ENCODE data around the gene KIF21B. TPM values are rescaled to one million over a fixed set of nuclear protein-coding genes. Genes with fewer than 3 reads are reported as not detected.

Gene KIF21B
- total RNA-seq, 1 donor from 2014 or later: 1.3 TPM

GRCh38 chr1:200992382-200993048, 31.0 kb downstream of the KIF21B start:
- DNase-seq (ENCODE audit: low read depth): no peak

GRCh38 chr1:200991097-200991614, 32.4 kb downstream of the KIF21B start:
- DNase-seq (ENCODE audit: low read depth): no peak

DNA sequence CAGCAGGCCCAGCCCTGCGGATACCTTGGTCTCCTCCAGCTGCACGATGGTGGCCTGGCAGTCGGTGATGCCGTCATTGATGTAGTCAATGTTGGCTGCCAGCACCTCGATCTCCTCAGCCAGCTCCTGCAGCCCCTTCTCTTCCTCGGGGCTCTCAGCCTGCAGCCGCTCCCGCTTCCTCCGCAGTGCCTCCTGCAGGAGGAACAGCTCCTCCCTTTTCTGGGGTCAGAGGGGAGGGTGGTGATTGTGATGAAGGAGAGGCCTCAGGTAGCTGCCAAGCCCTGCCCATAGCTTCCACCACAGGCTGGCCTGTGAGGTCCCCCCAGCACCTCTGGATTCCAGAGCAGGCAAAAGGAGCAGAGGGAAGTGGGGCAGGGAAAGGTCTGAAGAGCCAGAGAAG, 33.4 kb downstream of the KIF21B start:
- no peak for DNase-seq (ENCODE audit: low read depth)

- no peak for DNase-seq (ENCODE audit: low read depth)
Measured at GRCh38 chr1:200989337-200989736, 34.2 kb downstream of the KIF21B start.

GRCh38 chr1:200988693-200989092, 34.8 kb downstream of the KIF21B start:
- DNase-seq (ENCODE audit: low read depth): no peak

DNA sequence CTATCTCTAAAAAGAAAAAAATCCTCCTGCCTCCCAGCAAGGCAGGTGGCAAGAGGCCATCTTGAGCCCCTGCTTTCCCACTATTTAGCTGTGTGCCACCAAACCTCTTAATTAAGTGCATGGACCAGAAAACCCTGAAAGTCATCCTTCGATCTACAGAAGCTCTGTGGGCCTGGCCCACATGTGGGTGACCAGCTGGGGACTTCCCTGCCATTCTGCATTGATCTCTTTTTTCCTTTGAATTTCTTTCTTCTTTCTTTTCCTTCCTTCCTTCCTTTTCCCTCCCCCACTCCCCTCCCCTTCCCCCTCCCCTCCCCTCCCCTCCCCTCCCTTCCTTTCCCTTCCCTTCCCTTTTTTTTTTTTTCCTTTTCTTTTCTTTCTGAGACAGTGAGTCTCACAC, 38.0 kb downstream of the KIF21B start:
- DNase-seq (ENCODE audit: low read depth): no peak

GRCh38 chr1:200983035-200983561, 40.4 kb downstream of the KIF21B start:
- no peak for DNase-seq (ENCODE audit: low read depth)

GRCh38 chr1:200982071-200982945, 41.2 kb downstream of the KIF21B start:
- DNase-seq (ENCODE audit: low read depth): no peak

- DNase-seq (ENCODE audit: low read depth): no peak
Measured at GRCh38 chr1:200981278-200981677, 42.2 kb downstream of the KIF21B start.

DNA sequence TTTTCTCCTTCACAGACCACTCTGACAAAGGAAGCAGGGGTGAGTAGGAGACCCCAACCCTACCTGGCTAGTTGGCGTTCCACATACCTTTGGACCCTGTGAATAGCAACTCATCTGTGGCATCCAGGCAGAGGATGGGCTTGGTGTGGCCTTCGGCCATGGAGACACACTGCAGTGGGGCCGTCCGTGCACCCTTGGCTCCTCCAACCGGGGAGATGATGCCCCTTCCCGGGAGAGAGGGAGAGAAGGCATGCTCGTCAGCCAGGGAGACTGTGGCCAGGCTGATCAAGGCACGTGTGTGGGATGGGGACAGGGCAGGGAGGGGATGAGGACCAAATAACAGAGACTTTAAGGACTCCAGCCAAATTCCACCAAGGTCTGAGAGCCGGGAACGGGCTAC, 42.6 kb downstream of the KIF21B start:
- no peak for DNase-seq (ENCODE audit: low read depth)

DNA sequence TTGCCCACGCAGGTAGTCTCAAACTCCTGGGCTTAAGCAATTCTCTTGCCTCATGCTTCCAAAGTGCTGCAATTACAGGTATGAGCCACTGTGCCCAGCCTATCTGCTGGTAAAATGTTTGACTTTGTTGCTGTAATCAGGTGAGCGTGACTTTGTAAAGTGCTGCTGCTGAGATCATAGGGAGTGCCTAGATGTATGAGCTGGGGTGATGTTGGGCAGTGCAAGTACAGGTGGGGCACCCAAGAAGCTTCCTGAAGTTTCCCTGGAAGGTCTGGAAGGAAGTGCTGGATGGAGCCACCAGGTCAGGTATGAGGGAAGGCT, 43.1 kb downstream of the KIF21B start:
- no peak for DNase-seq (ENCODE audit: low read depth)

DNA sequence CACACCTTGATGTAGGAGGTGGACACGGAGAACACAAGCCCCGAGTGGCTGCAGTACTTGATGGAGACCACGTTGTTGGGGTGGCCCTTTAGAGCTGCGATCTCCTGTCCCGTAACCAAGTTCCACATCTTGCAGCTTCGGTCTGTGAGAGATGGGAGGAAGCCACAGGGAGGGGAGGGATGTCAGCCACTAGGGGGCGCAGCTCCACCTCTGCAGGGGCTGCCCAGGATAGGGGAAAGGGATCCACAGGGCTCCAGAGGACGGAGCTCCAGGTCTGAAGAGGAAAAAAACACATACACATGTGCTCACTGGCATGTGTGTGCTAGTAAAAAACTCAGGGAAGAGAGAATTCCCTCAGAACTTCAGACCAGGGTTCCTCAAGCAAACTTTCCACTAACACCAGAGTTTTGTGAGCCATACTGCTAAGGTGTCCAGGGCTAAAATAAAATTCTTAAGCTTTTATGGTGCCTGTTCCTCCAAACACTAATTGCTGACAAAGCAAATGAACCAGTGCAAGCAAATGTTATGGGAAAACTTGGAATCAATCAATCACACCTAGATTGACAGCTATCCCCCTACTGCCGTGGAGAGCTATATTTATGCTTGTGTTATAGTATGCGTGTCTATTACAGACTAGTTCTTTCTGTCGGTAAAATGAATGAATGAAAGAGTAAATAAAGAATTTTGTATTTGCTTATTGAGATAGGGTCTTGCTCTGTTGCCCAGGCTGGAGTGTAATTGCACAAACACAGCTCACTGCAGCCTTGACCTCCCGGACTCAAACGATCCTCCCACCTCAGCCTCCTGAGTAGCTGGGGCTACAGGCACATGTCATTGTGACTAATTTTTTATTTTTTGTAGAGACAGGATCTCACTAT, 43.7 kb downstream of the KIF21B start:
- no peak for DNase-seq (ENCODE audit: low read depth)

DNA sequence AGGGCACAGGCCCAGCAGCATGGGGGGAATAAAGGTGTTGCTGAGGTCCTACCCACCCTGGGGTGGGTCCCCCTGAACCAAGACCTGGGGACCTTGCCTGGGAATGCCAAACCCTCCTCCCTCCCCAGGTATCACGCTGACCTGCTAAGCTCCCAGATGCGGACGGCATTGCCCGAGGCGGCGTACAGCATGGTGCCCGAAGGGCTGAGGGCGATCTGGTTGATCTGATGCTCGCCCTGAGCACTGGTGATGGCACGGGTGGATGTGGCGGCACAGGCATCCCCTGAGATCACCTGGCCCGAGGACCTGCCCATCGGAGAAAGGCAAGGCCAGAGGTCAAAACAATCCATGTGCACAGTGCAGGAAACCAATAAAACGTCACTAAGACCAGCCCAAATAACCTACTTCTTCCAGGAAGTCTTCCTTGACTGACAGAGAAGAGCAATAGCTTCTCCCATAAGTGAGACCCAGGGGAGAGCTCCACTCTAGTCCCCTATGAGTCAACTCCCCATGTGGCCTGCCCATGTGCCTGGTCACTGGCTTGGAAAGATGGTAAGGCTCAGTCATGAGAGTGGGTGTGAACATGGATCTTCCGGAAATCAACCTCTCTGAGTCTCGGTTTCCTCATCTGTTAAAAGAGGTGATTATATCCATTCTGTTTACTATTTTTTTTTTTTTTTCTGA, 46.3 kb downstream of the KIF21B start:
- DNase-seq (ENCODE audit: low read depth): no peak

- no peak for DNase-seq (ENCODE audit: low read depth)
Measured at GRCh38 chr1:200976634-200977033, 46.9 kb downstream of the KIF21B start.

GRCh38 chr1:200975458-200975857, 48.1 kb downstream of the KIF21B start:
- no peak for DNase-seq (ENCODE audit: low read depth)

DNA sequence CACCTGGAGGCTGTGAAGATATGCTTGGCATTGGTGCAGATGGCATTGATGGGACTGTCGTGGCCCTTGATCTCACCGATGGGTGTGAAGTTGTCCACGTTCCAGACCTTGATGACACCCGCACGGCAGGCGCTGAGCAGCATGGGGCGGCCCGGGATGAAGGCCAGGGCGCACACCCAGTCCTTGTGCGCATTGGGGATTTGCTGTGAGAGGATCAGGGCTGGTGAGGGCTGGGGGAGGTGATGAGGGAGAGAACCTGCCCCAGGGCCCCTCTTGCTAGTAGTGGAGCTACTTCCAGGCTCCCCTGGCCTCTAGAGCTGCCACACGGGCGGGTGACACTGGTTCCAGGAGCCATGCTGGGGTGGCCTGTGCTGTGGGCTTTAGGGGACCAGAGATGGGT, 48.8 kb downstream of the KIF21B start:
- DNase-seq (ENCODE audit: low read depth): no peak

DNA sequence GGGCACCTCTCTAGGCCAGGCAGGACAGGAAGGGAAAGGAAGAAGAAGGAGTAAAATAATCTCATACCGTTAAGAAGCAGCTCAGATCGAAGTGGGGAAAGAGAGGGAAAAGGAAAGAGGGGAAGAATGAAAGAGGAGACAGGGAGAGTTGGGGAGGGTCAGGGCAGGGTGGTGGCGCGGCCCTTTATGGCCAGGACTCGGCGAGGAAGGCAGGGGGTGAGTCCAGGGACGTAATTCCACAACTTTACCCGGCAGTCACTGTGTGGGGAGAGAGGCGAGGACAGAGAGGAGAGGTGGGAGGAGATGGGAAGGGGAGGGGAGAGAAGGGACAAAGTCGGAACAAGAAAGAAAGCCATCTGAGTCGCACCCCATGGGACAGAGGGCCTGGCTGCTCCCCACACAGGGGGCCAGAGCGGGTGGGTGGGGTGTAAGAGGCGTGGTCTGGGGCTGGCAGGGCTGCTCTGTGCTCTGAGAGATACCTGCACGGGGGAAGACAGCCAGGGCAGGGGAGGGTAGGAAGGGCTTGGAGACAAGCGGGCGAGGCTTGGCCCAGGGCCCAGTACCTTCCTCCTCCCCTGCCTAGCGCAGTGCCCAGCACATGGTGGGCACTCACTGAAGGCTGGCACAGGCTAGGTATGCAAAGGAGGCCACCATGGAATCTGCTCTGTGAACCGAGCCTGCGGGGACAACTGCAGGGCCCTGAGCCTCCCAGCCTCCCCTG, 49.4 kb downstream of the KIF21B start:
- no peak for DNase-seq (ENCODE audit: low read depth)

DNA sequence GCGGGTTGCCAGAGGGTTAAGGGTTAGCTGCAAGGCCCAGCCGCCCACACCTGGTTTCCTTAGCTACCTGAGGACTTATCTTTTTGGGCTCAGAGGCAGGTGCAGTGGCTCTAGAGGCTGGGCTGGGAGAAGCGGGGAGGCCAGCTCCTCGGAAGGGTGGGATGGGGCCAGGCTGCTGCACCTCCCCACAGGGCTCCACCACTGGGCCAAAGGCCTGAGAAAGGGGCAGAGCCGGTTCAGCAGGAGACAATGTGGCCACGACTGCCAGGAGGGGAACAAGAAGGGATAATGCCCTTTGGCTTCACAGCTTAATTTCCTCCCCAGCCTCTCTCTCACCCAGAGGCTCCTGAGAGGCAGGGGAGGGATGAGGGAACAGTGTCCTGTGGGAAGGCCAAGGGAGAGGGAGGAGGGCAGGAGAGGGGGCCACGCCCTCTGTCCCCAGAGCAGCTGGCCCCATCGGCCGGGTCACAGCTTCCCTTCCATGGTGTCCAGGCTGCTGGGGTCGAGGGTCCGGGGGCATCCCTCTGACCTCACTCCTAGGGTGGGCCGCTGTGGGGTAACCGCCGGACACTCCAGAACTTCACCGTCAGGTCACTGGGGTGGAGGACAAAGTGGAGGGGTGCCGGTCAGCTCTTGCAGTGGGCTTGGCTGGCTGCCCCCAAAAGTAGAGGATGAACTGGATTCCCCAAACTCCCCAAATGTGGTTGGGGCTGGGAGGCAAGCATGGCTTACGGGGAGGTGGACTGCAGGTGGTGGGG, 50.4 kb downstream of the KIF21B start:
- DNase-seq (ENCODE audit: low read depth): no peak

DNA sequence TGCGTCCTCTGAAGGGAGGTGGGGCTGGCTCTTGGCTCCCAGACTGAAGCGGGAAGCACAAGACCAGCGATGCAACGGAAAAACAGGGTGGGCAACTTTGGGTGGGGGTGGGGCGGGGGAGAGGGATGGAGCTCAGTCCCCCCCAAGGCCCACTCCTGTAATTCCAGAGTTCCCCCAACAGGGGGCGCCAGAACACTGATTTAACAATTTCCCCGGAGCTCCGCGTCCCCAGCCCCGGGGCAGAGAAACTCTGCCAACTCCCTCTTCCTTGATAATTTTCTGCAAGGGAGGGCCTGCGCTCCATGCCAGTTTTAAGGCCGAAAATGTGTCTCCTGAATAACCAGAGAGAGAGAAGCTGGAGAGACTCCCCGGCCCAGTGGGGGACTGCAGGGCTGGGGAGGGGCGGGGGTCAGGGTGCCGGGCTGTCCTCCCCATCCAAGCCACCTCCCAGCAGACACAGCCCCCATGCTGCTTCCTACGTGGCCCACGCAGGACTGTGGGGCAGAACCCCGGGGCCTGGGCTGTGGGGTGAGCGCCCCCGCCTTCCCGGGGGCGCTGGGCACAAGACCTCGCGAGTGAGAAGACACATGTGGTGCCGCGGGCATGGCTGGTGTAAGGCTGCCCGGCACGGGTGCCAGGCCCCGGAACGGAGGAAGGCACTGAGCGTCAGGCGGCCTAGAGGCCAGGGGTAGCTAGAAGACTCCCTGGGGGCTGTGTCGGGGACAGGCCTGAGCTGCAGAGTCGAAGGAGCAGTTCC, 51.4 kb downstream of the KIF21B start:
- DNase-seq (ENCODE audit: low read depth): peak; percentile 23
